ENCODE data around the gene WNT2B. TPM values are rescaled to one million over a fixed set of nuclear protein-coding genes. Genes with fewer than 3 reads are reported as not detected.

WNT2B gene
- total RNA-seq, 4 donors from 2014 or later, result 2.8 to 4.8 (median 3.6) TPM

GRCh38 chr1:112504001-112504660, 4.6 kb upstream of the WNT2B start:
- no peaks in the 10 kb centered on the region for H3K9me3 ChIP-seq
- H3K27me3 ChIP-seq, result peaks cover 49% of the 10 kb centered on the region
- no peak for TF ChIP-seq CTCF (IDR thresholded peaks at IDR 0.05)
- TF ChIP-seq POLR2AphosphoS5 (IDR thresholded peaks at IDR 0.05), result no peak
- no peak for TF ChIP-seq POLR2A (IDR thresholded peaks at IDR 0.05)
- TF ChIP-seq EP300 (IDR thresholded peaks at IDR 0.05), result no peak
- ATAC-seq, result no peak
- H3K4me1 ChIP-seq, result peaks cover 0 to 33% (median 6%) of the 10 kb centered on the region in 3 donors
- H3K27ac ChIP-seq, result no peak overlapping the region
- H3K36me3 ChIP-seq, result no peaks in the 10 kb centered on the region
- H3K4me3 ChIP-seq, result no peak overlapping the region
- WGBS, 2 donors (ENCODE audit: low coverage in 1 of 2), result 46 to 68% methylated on average over 5 to 7 of the region's 11 CpGs

DNA sequence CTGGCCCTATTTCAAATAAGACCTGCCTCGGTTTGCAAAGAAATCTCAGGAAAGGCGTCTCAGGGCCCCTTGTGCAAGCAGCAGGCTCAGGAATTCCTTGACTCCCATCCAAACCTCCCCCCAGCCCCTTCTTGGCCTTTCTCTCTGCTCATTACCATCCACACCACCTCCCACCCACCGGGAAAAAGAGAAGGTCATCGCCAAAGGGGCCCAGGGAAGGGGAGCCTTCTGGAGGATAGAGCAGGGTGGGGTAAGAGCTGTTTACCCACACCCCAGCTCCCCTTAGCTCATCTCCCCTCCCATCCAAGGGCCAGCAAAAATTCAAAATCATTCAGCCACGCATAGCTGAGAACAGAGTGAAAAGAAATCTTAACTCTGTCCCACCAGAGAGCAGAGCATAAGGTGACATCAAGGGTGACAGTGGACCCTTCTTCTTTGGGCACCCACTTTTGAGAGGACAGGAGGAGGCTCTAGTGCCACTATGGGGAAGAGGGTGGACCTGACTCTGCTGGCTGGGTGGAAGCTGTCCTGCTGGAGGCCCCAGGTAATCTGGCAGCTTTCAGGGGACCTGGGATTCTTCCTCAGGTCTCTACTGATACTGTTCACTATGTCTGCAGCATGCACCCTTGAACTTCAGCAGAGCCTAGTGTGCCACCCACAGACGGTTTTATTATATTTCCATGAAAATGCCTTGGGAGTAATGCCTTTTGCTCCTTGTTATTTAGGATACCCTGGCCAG, 3.9 kb upstream of the WNT2B start:
- peaks cover 56% of the 10 kb centered on the region for H3K27me3 ChIP-seq

DNA sequence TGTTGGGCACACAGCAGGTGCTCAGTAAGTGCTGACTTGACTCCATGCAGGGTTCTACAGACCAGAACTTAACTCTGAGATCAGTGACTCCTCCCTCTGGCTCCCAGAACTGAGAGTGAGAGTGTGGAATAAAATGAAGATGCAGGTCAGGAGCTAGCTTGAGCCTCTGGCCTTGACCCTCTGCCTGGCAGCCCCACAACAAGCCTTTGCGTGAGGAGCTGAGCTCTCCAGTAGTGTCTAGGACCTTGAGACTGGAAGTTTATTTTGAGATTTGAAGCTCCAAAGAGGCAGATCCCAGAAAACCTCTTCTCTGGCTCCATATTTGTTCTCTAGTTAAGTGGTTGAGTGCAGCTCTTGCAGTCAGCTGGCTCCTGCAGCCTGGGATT, 3.4 kb upstream of the WNT2B start:
- no peak for ATAC-seq
- TF ChIP-seq POLR2A (IDR thresholded peaks at IDR 0.05) (no peak), EP300 (IDR thresholded peaks at IDR 0.05) (no peak), POLR2AphosphoS5 (IDR thresholded peaks at IDR 0.05) (no peak), CTCF (IDR thresholded peaks at IDR 0.05) (no peak)
- no peaks in the 10 kb centered on the region for H3K9me3 ChIP-seq
- H3K27ac ChIP-seq, result no peak overlapping the region
- H3K36me3 ChIP-seq, result no peaks in the 10 kb centered on the region
- H3K4me3 ChIP-seq, result no peak overlapping the region
- peaks cover 0 to 38% (median 6%) of the 10 kb centered on the region in 3 donors for H3K4me1 ChIP-seq
- no CpG with 5 or more reads among the region's 1 CpG for WGBS, 2 donors (ENCODE audit: low coverage in 1 of 2)
- H3K27me3 ChIP-seq, result peaks cover 62% of the 10 kb centered on the region

More for the DNA sequence above, 3.9 kb upstream of the WNT2B start:
- Histone ChIP-seq H3K36me3 (no peaks in the 10 kb centered on the region), H3K27ac (no peak overlapping the region), H3K4me1 (peaks cover 0 to 38% (median 6%) of the 10 kb centered on the region in 3 donors), H3K4me3 (no peak overlapping the region), H3K9me3 (no peaks in the 10 kb centered on the region)
- TF ChIP-seq CTCF (IDR thresholded peaks at IDR 0.05) (no peak), EP300 (IDR thresholded peaks at IDR 0.05) (no peak), POLR2AphosphoS5 (IDR thresholded peaks at IDR 0.05) (no peak), POLR2A (IDR thresholded peaks at IDR 0.05) (no peak)
- WGBS, 2 donors (ENCODE audit: low coverage in 1 of 2), result 59 to 75% methylated on average over 4 of the region's 6 CpGs
- ATAC-seq, result no peak

DNA sequence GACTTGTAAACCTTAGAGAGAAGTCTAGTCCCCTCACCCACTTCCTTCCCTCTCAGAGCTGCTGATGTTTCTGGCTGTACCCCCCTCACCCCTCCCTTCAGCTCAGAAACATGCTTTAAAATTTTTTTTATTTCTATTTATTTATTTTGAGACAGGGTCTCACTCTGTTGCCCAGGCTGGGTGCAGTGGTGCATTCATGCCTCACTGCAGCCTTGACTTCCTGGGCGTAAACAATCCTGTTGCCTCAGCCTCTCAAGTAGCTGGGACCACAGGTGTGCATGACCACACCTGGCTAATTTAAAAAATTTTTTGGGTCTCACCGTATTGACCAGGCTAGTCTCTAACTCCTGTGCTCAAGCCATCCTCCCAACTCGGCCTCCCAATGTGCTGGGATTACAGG, 2.9 kb upstream of the WNT2B start:
- H3K4me3 ChIP-seq, result no peak overlapping the region
- H3K9me3 ChIP-seq, result no peaks in the 10 kb centered on the region
- H3K27ac ChIP-seq, result no peak overlapping the region
- no peaks in the 10 kb centered on the region for H3K36me3 ChIP-seq
- H3K4me1 ChIP-seq, result peaks cover 0 to 38% (median 6%) of the 10 kb centered on the region in 3 donors
- no peak for TF ChIP-seq CTCF (IDR thresholded peaks at IDR 0.05)
- no peak for TF ChIP-seq EP300 (IDR thresholded peaks at IDR 0.05)
- TF ChIP-seq POLR2AphosphoS5 (IDR thresholded peaks at IDR 0.05), result no peak
- no peak for TF ChIP-seq POLR2A (IDR thresholded peaks at IDR 0.05)
- ATAC-seq, result no peak
- WGBS, 2 donors (ENCODE audit: low coverage in 1 of 2), result 83% methylated on average over 2 of the region's 3 CpGs
- H3K27me3 ChIP-seq, result peaks cover 65% of the 10 kb centered on the region

Data from gastroesophageal sphincter (tissue), 4 donors.